Mesenchymal stem cell (in vitro differentiated cells and primary cell): Measurements from ENCODE around the gene GGACT.

ENCODE experiments used
- DNase-seq: peaks from one replicate; pipeline ENCODE4 v3.0.0-alpha.2; 2013
- H2AFZ ChIP-seq: one replicate; pipeline ENCODE4 v1.6.1; 2013; ENCODE audit warnings: low read depth, mild to moderate bottlenecking, control low read depth, inconsistent platforms, low read length, moderate library complexity
- H2AK5ac ChIP-seq: 2 replicates; pipeline ENCODE4 v1.6.1; 2013; ENCODE audit warnings: low read length, moderate library complexity, mild to moderate bottlenecking, inconsistent platforms; ENCODE audit not compliant: severe bottlenecking
- H2BK120ac ChIP-seq: one replicate; pipeline ENCODE4 v1.6.1; 2013; ENCODE audit warnings: low read depth, mild to moderate bottlenecking, inconsistent platforms, low read length, moderate library complexity
- H2BK12ac ChIP-seq, 2 experiments: one replicate each; pipeline ENCODE4 v1.6.1; 2013; ENCODE audit warnings: inconsistent platforms in 2 of 2, low read length in 2 of 2, mild to moderate bottlenecking in 2 of 2, moderate library complexity in 2 of 2, control low read depth in 1 of 2
- H2BK15ac ChIP-seq: one replicate; pipeline ENCODE4 v1.6.1; 2013; ENCODE audit warnings: mild to moderate bottlenecking, low read depth, inconsistent platforms; ENCODE audit not compliant: poor library complexity, severe bottlenecking
- H2BK5ac ChIP-seq: 2 replicates; pipeline ENCODE4 v1.6.1; 2013; ENCODE audit warnings: low read depth, mild to moderate bottlenecking, low read length, control low read depth, inconsistent platforms; ENCODE audit not compliant: poor library complexity, severe bottlenecking
- H3K14ac ChIP-seq, 2 experiments: one replicate each; pipeline ENCODE4 v1.6.1; 2013; ENCODE audit warnings: inconsistent platforms in 2 of 2, low read length in 2 of 2, control low read depth in 1 of 2, mild to moderate bottlenecking in 1 of 2, moderate library complexity in 1 of 2
- H3K18ac ChIP-seq, 2 experiments: one replicate each; pipeline ENCODE4 v1.6.1; 2013; ENCODE audit warnings: inconsistent platforms in 2 of 2, low read length in 2 of 2, control low read depth in 1 of 2, low read depth in 1 of 2, mild to moderate bottlenecking in 1 of 2
- H3K23ac ChIP-seq, 2 experiments: one replicate each; pipeline ENCODE4 v1.6.1; 2013; ENCODE audit warnings: inconsistent platforms in 2 of 2, low read length in 2 of 2, mild to moderate bottlenecking in 2 of 2, moderate library complexity in 2 of 2, control low read depth in 1 of 2
- H3K27ac ChIP-seq: 2 replicates; pipeline ENCODE4 v1.5.1; 2013; ENCODE audit warnings: mild to moderate bottlenecking, moderate library complexity, low read length, control low read depth, inconsistent platforms; ENCODE audit not compliant: poor library complexity, severe bottlenecking
- H3K27me3 ChIP-seq, 2 experiments: 2 replicates each; pipeline versions ENCODE4 v1.6.1 to v1.7.0; 2013; ENCODE audit warnings: low read length in 2 of 2, mild to moderate bottlenecking in 2 of 2, moderate library complexity in 2 of 2, control low read depth in 1 of 2, inconsistent platforms in 1 of 2; ENCODE audit not compliant: control insufficient read depth in 1 of 2, insufficient read depth in 1 of 2
- H3K36me3 ChIP-seq, 2 experiments: 2 replicates each; pipeline versions ENCODE4 v1.6.1 to v1.7.0; 2013; ENCODE audit warnings: low read length in 2 of 2, control low read depth in 1 of 2, inconsistent platforms in 1 of 2, low read depth in 1 of 2, mild to moderate bottlenecking in 1 of 2; ENCODE audit not compliant: insufficient read depth in 2 of 2, control insufficient read depth in 1 of 2
- H3K4ac ChIP-seq, 2 experiments: one replicate each; pipeline ENCODE4 v1.6.1; 2013; ENCODE audit warnings: inconsistent platforms in 2 of 2, low read length in 2 of 2, mild to moderate bottlenecking in 2 of 2, moderate library complexity in 2 of 2, control low read depth in 1 of 2, low read depth in 1 of 2
- H3K4me1 ChIP-seq: 2 replicates; pipeline ENCODE4 v1.6.1; 2013; ENCODE audit warnings: low read depth, low read length, control low read depth; ENCODE audit not compliant: control insufficient read depth, insufficient read depth
- H3K4me2 ChIP-seq: 2 replicates; pipeline ENCODE4 v1.6.1; 2013; ENCODE audit warnings: low read length, mild to moderate bottlenecking, inconsistent platforms; ENCODE audit not compliant: poor library complexity, severe bottlenecking
- H3K4me3 ChIP-seq, 2 experiments: 2 replicates each; pipeline versions ENCODE4 v1.5.1 to v1.7.0; 2013; ENCODE audit warnings: low read length in 2 of 2, mild to moderate bottlenecking in 2 of 2, control low read depth in 1 of 2, low read depth in 1 of 2; ENCODE audit not compliant: insufficient read depth in 1 of 2
- H3K79me1 ChIP-seq: replicated peaks from 2 replicates; pipeline ENCODE4 v1.6.1; 2013; ENCODE audit warnings: mild to moderate bottlenecking, control low read depth, low read length, inconsistent platforms; ENCODE audit not compliant: poor library complexity, severe bottlenecking
- H3K9ac ChIP-seq: 2 replicates; pipeline ENCODE4 v1.7.0; 2013; ENCODE audit warnings: mild to moderate bottlenecking, low read length, moderate library complexity
- H3K9me3 ChIP-seq: 2 replicates; pipeline ENCODE4 v1.7.0; 2013; ENCODE audit warnings: mild to moderate bottlenecking, low read length; ENCODE audit not compliant: control insufficient read depth
- H4K8ac ChIP-seq: one replicate; pipeline ENCODE4 v1.6.1; 2013; ENCODE audit warnings: inconsistent platforms, mild to moderate bottlenecking, low read length, moderate library complexity
- H4K91ac ChIP-seq: one replicate; pipeline ENCODE4 v1.6.1; 2013; ENCODE audit warnings: mild to moderate bottlenecking, low read length, inconsistent platforms
- WGBS: methylation state at CpG from one replicate; pipeline ENCODE4 v1.1.7; 2013; ENCODE audit warnings: mixed read lengths; 5-methylcytosine and 5-hydroxymethylcytosine counted together

The GGACT gene

DNA sequence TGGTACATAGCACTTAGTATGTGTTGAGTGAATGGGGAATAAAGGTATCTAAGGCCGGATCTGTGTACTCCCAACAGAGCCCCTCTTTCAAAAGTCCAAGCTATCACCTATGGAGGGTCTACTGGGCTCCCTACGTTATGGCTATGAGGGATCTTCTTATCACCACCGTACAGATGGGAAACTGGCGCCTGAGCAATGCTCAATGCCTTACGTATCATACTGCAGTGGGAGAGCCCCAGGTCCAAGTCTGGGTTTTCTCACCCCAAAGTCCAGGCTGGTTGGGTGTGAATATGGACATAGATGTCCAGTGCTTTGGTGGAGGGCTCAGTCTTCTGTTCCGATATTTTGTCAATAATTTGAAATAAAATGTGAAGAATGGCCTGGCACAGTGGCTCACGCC lies 13.1 kb upstream of the GGACT start:
- Histone ChIP-seq H2AFZ (no peak overlapping the region), H3K27me3 (no peaks in the 10 kb centered on the region), H3K4me3 (no peak overlapping the region), H3K18ac (no peak overlapping the region), H3K14ac (no peak overlapping the region), H3K4me2 (no peak overlapping the region), H3K4ac (no peak overlapping the region), H2BK5ac (no peak overlapping the region), H3K23ac (no peak overlapping the region), H4K8ac (no peak overlapping the region), H3K9ac (no peak overlapping the region), H3K79me1 (no peaks in the 10 kb centered on the region), H4K91ac (no peak overlapping the region), H2AK5ac (no peak overlapping the region), H2BK12ac (no peak overlapping the region), H3K27ac (no peak overlapping the region), H3K9me3 (no peaks in the 10 kb centered on the region), H2BK15ac (no peak overlapping the region), H3K4me1 (no peaks in the 10 kb centered on the region), H2BK120ac (no peak overlapping the region), H3K36me3 (peaks cover 4 to 16% of the 10 kb centered on the region in 2 experiments)
- 98% methylated on average over 7 of the region's 7 CpGs for WGBS
- DNase-seq: no peak

DNA sequence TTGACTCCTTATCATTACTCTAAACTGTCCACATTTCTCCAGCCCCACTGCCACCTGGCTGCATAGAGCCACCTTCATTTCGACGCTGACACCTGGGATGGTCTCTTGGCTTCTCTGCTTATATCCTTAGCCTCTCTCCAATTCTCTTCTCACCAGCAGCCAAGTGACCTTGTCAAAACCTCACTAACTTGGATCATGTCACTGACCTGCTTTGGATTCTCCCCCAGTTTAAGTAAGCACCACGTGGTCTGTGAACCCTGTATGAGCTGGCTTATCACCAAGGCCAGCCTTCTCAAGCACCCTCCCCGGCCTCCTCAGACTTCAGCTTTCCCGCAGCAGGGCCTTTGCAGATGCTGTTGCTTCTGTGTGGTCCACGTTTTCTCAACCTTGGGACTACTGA lies 12.3 kb upstream of the GGACT start:
- H4K8ac ChIP-seq: no peak overlapping the region
- H3K4me3 ChIP-seq: no peak overlapping the region
- no peak overlapping the region for H2BK5ac ChIP-seq
- no peak for DNase-seq
- H3K9me3 ChIP-seq: no peaks in the 10 kb centered on the region
- no peak overlapping the region for H2BK15ac ChIP-seq
- H3K4ac ChIP-seq: no peak overlapping the region
- H3K23ac ChIP-seq: no peak overlapping the region
- H3K18ac ChIP-seq: no peak overlapping the region
- H3K4me2 ChIP-seq: no peak overlapping the region
- no peak overlapping the region for H3K14ac ChIP-seq
- H3K36me3 ChIP-seq: peaks cover 0 to 8% of the 10 kb centered on the region in 2 experiments
- H2AFZ ChIP-seq: no peak overlapping the region
- no peak overlapping the region for H3K27ac ChIP-seq
- no peaks in the 10 kb centered on the region for H3K79me1 ChIP-seq
- H3K9ac ChIP-seq: no peak overlapping the region
- H4K91ac ChIP-seq: no peak overlapping the region
- H2BK12ac ChIP-seq: no peak overlapping the region
- no peaks in the 10 kb centered on the region for H3K4me1 ChIP-seq
- no peak overlapping the region for H2BK120ac ChIP-seq
- H2AK5ac ChIP-seq: no peak overlapping the region
- no peaks in the 10 kb centered on the region for H3K27me3 ChIP-seq
- 81% methylated on average over 3 of the region's 6 CpGs for WGBS

DNA sequence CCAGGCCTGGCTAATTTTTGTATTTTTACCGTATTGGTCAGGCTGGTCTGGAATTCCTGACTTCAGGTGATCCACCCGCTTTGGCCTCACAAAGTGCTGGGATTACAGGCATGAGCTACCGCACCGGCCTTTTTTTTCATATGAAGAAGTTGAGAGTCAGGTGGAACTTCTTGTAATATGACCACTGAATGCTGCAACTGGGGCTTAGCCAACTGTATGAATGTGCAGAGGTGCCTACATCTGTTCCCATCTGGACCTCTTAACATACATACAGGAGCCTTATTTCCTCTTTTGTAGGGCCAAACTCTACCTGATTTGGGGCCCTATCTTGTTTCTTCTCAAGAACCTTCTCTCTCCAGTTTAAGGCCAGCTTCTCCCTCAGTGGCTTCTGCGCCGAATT lies 11.9 kb upstream of the GGACT start:
- no peak overlapping the region for H2BK120ac ChIP-seq
- H3K4me2 ChIP-seq: no peak overlapping the region
- H3K9me3 ChIP-seq: no peaks in the 10 kb centered on the region
- H2AFZ ChIP-seq: no peak overlapping the region
- no peak overlapping the region for H4K8ac ChIP-seq
- H3K9ac ChIP-seq: no peak overlapping the region
- no peaks in the 10 kb centered on the region for H3K4me1 ChIP-seq
- no peak overlapping the region for H2AK5ac ChIP-seq
- no peak overlapping the region for H2BK5ac ChIP-seq
- H3K14ac ChIP-seq: no peak overlapping the region
- no peak for DNase-seq
- H3K23ac ChIP-seq: no peak overlapping the region
- H3K18ac ChIP-seq: no peak overlapping the region
- 98% methylated on average over 4 of the region's 6 CpGs for WGBS
- H3K4ac ChIP-seq: no peak overlapping the region
- H2BK15ac ChIP-seq: no peak overlapping the region
- no peaks in the 10 kb centered on the region for H3K79me1 ChIP-seq
- peaks cover 0 to 6% of the 10 kb centered on the region in 2 experiments for H3K36me3 ChIP-seq
- H3K4me3 ChIP-seq: no peak overlapping the region
- H4K91ac ChIP-seq: no peak overlapping the region
- H3K27ac ChIP-seq: no peak overlapping the region
- H2BK12ac ChIP-seq: no peak overlapping the region
- no peaks in the 10 kb centered on the region for H3K27me3 ChIP-seq

DNA sequence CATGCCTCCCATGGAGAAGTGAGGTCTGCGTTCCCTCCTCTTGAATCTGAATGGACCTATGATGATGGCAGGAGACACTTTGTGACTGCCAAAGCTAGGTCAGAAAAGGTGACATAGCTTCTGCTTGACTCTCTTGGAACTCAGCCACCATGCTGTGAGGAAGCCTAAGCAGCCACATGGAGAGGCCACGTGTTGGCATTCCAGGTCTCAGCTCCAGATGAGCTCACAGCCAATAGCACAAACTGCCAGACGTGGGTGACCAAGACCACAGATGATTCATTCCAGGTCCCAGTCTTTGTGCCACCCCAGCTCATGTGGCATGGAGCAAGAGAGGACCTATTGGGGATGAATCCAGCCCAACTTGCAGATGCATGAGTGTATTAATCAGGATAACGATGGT lies 8.7 kb upstream of the GGACT start:
- Histone ChIP-seq H2BK15ac (no peak overlapping the region), H3K4me2 (no peak overlapping the region), H3K79me1 (no peaks in the 10 kb centered on the region), H2AFZ (no peak overlapping the region), H4K8ac (no peak overlapping the region), H3K14ac (no peak overlapping the region), H3K4ac (no peak overlapping the region), H3K36me3 (no peaks in the 10 kb centered on the region), H3K9me3 (no peaks in the 10 kb centered on the region), H3K4me3 (no peak overlapping the region), H3K9ac (no peak overlapping the region), H3K27me3 (no peaks in the 10 kb centered on the region), H4K91ac (no peak overlapping the region), H2BK120ac (no peak overlapping the region), H3K18ac (no peak overlapping the region), H3K4me1 (no peaks in the 10 kb centered on the region), H2BK12ac (no peak overlapping the region), H3K27ac (no peak overlapping the region), H2BK5ac (no peak overlapping the region), H3K23ac (no peak overlapping the region), H2AK5ac (no peak overlapping the region)
- 85% methylated on average over 4 of the region's 4 CpGs for WGBS
- DNase-seq: no peak
